Esophagus muscularis mucosa (tissue), 4 donors: Measurements from ENCODE around the gene SLC17A9. TPM values are rescaled to one million over a fixed set of nuclear protein-coding genes. Genes with fewer than 3 reads are reported as not detected.

Experiments
- DNase-seq: peaks from one replicate; pipeline ENCODE4 v3.0.0-alpha.2; 2017; ENCODE audit errors: extremely low spot score
- H3K27ac ChIP-seq, 4 donors: fragments of 200-600 bp; sonication (generic); replicated peaks in 1 of 4; 1 replicate in 3 of 4; 2 replicates in 1 of 4; pipeline ENCODE4 v1.5.1; 2016 to 2019; ENCODE audit warnings: mild to moderate bottlenecking in 1 of 4
- H3K27me3 ChIP-seq, 4 donors: fragments of 200-600 bp; sonication (generic); one replicate each; pipeline versions ENCODE4 v1.5.1 to v1.6.0; 2016 to 2019
- H3K36me3 ChIP-seq, 4 donors: fragments of 200-600 bp; sonication (generic); one replicate each; pipeline ENCODE4 v1.5.1; 2016 to 2019
- H3K4me1 ChIP-seq, 4 donors: fragments of 200-600 bp; sonication (generic); one replicate each; pipeline ENCODE4 v1.5.1; 2016 to 2019
- H3K4me3 ChIP-seq, 4 donors: fragments of 200-600 bp; sonication (generic); 1 replicate in 2 of 4; 2 replicates in 2 of 4; pipeline ENCODE4 v1.5.1; 2016 to 2019; ENCODE audit warnings: mild to moderate bottlenecking in 4 of 4, moderate library complexity in 1 of 4
- H3K9me3 ChIP-seq, 4 donors: fragments of 200-600 bp; sonication (generic); 1 replicate in 3 of 4; 2 replicates in 1 of 4; pipeline ENCODE4 v1.5.1; 2016 to 2019
- EP300 ChIP-seq: sonication (generic); formaldehyde crosslinking; IDR thresholded peaks from one replicate; pipeline ENCODE4 v1.6.1; 2017; ENCODE audit warnings: antibody characterized with exemption
- POLR2A ChIP-seq: fragments of 450-650 bp; IDR thresholded peaks from one replicate; pipeline ENCODE4 v1.6.1; 2017; ENCODE audit warnings: antibody characterized with exemption, moderate library complexity, mild to moderate bottlenecking, low read depth
- POLR2AphosphoS5 ChIP-seq, 2 donors: sonication (generic); formaldehyde crosslinking; IDR thresholded peaks; one replicate each; pipeline ENCODE4 v1.6.1; 2017; ENCODE audit warnings: antibody characterized with exemption in 2 of 2
- WGBS: methylation state at CpG from one replicate; pipeline ENCODE4 v1.1.5; 2018; 5-methylcytosine and 5-hydroxymethylcytosine counted together
- intact Hi-C: fragments of 100-400 bp; cut with DNase I; formaldehyde crosslinking; loops from one replicate; pipeline ENCODE4 v1.15.1; 2023
- total RNA-seq, 4 donors: library from RNA; depleted of rRNA; stranded (reverse); fragments of >200 nt; gene quantifications; one replicate each; pipeline versions ENCODE4 v1.1.0 to v1.2.1, GENCODE V29; 2016
- TF ChIP-seq, protein P1 (sequence below), 3 experiments: fragments of 200-600 bp in 2 of 3; fragments of 450-650 bp in 1 of 3; sonication (generic) in 2 of 3; IDR thresholded peaks; one replicate each; pipeline ENCODE4 v1.5.1; 2017 to 2019; ENCODE audit warnings: antibody characterized with exemption in 3 of 3, mild to moderate bottlenecking in 2 of 3, moderate library complexity in 1 of 3

SLC17A9 gene
- total RNA-seq, 4 donors from 2014 or later, result 2.2 to 5.2 (median 2.7) TPM

DNA sequence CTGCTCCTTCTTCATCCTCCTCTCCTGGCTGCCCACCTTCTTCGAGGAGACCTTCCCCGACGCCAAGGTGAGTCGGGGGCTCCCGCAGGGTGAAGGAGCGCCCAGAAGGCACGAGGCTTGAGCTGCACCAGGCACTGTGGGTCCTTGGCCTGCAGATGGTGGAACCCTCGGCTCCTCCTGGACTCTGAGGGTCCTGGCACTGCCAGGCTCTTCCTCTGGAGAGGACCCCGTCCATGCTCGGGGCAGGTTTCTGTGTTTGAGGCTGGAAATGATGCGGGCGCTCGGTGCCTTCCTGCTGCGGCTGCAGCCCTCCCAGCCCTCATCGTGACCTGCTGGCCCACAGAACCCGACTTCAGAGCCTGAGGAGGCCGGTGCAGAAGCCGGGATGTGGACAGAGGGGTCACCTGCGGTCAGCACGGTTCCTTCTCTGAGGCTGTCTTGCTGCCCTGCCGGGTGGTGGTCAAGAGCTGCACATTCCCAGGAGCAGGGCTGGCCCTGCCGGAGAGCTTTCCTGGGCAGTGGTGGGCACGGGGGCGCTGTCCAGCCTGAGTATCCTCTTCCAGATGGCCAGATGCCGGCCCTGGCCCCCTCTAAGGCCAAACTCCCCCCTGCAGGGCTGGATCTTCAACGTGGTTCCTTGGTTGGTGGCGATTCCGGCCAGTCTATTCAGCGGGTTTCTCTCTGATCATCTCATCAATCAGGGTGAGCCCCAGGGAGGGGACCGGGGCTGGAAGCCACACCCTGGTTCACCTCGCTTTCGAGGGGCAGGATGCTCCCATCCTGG lies 11.3 kb downstream of the SLC17A9 start:
- Histone ChIP-seq H3K9me3 (no peaks in the 10 kb centered on the region), H3K27ac (no peak overlapping the region), H3K4me1 (no peaks in the 10 kb centered on the region), H3K27me3 (peaks cover 0 to 2% (median 0%) of the 10 kb centered on the region in 4 donors), H3K36me3 (peaks cover 0 to 45% (median 15%) of the 10 kb centered on the region in 4 donors), H3K4me3 (no peak overlapping the region)
- intact Hi-C loops, result no loop called here
- DNase-seq, result no peak
- TF ChIP-seq POLR2AphosphoS5 (IDR thresholded peaks at IDR 0.05) (no peak), POLR2A (no peak), EP300 (no peak)
- TF ChIP-seq, protein P1, sequence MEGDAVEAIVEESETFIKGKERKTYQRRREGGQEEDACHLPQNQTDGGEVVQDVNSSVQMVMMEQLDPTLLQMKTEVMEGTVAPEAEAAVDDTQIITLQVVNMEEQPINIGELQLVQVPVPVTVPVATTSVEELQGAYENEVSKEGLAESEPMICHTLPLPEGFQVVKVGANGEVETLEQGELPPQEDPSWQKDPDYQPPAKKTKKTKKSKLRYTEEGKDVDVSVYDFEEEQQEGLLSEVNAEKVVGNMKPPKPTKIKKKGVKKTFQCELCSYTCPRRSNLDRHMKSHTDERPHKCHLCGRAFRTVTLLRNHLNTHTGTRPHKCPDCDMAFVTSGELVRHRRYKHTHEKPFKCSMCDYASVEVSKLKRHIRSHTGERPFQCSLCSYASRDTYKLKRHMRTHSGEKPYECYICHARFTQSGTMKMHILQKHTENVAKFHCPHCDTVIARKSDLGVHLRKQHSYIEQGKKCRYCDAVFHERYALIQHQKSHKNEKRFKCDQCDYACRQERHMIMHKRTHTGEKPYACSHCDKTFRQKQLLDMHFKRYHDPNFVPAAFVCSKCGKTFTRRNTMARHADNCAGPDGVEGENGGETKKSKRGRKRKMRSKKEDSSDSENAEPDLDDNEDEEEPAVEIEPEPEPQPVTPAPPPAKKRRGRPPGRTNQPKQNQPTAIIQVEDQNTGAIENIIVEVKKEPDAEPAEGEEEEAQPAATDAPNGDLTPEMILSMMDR (IDR thresholded peaks at IDR 0.05), result no peak
- WGBS, result 91% methylated on average over 29 of the region's 32 CpGs

DNA sequence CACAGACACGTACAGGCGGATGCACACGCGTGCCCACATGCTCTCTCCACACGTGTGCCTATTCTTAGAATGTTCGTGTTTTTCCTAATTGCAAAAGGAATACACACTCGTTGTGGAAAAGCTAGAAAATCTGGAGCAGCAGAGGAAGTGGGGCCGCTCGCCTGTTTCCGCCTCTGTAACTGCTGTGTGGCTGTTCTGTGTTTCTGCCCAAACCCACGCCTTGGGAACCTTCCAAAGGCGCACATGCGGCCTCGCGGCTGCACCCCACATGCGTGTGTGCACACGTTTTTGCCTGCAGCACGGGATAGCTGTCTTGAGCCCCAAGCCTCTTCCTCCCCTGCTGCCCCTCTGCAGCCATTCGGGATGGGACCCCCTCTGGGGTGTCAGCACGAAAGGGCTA lies 12.2 kb downstream of the SLC17A9 start:
- Histone ChIP-seq H3K9me3 (no peaks in the 10 kb centered on the region), H3K4me3 (no peak overlapping the region), H3K27ac (no peak overlapping the region), H3K36me3 (peaks cover 0 to 44% (median 15%) of the 10 kb centered on the region in 4 donors), H3K27me3 (peaks cover 0 to 11% (median 0%) of the 10 kb centered on the region in 4 donors), H3K4me1 (no peaks in the 10 kb centered on the region)
- WGBS, result 67% methylated on average over 19 of the region's 20 CpGs
- intact Hi-C loops, result no loop called here
- TF ChIP-seq EP300, result no peak
- no peak for TF ChIP-seq POLR2AphosphoS5 (IDR thresholded peaks at IDR 0.05)
- no peak for TF ChIP-seq POLR2A
- TF ChIP-seq, protein P1 (IDR thresholded peaks at IDR 0.05), result no peak
- no peak for DNase-seq

DNA sequence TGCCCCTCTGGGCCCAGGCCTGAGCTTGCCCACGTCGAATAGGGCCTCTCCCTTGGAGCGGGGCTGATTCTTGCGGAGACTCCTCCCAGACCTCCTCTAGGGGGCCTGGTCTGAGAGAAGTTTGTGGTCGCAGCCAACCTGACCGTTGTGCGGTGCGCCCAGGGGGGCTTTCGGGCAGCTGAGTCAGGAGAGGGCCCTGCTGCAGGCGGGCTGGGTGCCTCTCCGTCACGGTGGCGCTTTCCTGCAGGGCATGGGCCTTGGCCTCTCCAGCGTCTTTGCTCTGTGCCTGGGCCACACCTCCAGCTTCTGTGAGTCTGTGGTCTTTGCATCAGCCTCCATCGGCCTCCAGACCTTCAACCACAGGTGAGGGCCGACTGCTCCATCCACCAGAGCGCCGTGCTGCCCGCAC lies 12.9 kb downstream of the SLC17A9 start:
- 94% methylated on average over 11 of the region's 19 CpGs for WGBS
- intact Hi-C loops, result no loop called here
- no peaks in the 10 kb centered on the region for H3K4me1 ChIP-seq
- peaks cover 0 to 18% (median 2%) of the 10 kb centered on the region in 4 donors for H3K27me3 ChIP-seq
- no peak for DNase-seq
- H3K36me3 ChIP-seq, result peaks cover 0 to 44% (median 15%) of the 10 kb centered on the region in 4 donors
- no peaks in the 10 kb centered on the region for H3K9me3 ChIP-seq
- no peak overlapping the region for H3K4me3 ChIP-seq
- H3K27ac ChIP-seq, result no peak overlapping the region
- TF ChIP-seq POLR2AphosphoS5 (IDR thresholded peaks at IDR 0.05) (no peak), POLR2A (no peak), EP300 (no peak)
- TF ChIP-seq, protein P1 (IDR thresholded peaks at IDR 0.05), result no peak

DNA sequence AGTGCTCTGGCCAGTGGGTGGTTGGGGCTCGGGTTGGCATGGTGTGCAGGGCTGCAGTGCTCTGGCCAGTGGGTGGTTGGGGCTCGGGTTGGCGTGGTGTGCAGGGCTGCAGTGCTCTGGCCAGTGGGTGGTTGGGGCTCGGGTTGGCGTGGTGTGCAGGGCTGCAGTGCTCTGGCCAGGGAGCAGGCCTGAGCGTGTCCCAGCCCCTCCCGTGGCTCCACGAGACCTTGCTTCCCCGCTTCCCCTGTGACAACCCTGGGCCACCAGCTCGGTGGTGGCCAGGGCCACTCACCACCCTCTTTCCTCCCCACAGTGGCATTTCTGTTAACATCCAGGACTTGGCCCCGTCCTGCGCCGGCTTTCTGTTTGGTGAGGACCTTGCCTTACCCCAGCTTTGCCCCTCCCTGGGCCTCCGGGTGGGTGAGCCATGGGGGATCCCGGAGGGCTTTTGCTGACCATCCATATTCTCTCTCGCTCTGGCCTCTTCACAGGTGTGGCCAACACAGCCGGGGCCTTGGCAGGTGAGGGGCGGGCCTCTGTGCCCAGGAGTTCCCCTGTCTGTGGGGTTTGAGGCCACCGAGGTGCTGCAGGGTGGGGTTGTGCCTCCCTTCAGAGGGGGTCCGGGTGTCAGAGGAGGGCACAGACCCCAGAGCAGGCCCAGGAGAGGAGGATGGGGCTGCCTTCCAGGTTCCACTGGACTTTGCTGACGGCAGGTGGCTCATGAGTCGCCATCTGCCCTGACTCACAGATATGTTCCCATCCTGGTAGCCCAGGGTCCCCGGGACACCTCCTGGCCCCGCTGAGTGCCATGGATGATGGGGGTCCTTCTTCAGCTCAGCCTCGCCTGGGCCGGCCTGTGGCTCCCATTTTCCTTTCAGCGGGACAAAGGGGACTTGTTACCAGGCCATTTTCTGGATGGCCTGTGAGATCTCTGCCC lies 14.0 kb downstream of the SLC17A9 start:
- no peak for DNase-seq
- 97% methylated on average over 6 of the region's 27 CpGs for WGBS
- no peaks in the 10 kb centered on the region for H3K9me3 ChIP-seq

More for the DNA sequence above, 14.0 kb downstream of the SLC17A9 start:
- no peak overlapping the region for H3K4me3 ChIP-seq
- intact Hi-C loops, result no loop called here
- H3K4me1 ChIP-seq, result no peaks in the 10 kb centered on the region
- no peak for TF ChIP-seq POLR2AphosphoS5 (IDR thresholded peaks at IDR 0.05)
- TF ChIP-seq, protein P1 (IDR thresholded peaks at IDR 0.05), result no peak
- peaks cover 0 to 44% (median 15%) of the 10 kb centered on the region in 4 donors for H3K36me3 ChIP-seq
- H3K27ac ChIP-seq, result no peak overlapping the region
- peaks cover 0 to 29% (median 9%) of the 10 kb centered on the region in 4 donors for H3K27me3 ChIP-seq
